Urothelium cell line (cell line): ENCODE results near the gene PARD3B.

Experiments used
- DNase-seq: peaks from one replicate; pipeline ENCODE4 v3.0.0; 2011; ENCODE audit warnings: low spot score, mixed read lengths
- FAIRE-seq: peaks from 2 replicates; lab custom pipeline; 2011; peaks lifted over from hg19 to GRCh38; lab: Jason Lieb, UNC

Gene PARD3B

GRCh38 chr2:205570648-205571047 lies 1025.4 kb downstream of the PARD3B start:
- no peak for DNase-seq
- FAIRE-seq: no peak

DNA sequence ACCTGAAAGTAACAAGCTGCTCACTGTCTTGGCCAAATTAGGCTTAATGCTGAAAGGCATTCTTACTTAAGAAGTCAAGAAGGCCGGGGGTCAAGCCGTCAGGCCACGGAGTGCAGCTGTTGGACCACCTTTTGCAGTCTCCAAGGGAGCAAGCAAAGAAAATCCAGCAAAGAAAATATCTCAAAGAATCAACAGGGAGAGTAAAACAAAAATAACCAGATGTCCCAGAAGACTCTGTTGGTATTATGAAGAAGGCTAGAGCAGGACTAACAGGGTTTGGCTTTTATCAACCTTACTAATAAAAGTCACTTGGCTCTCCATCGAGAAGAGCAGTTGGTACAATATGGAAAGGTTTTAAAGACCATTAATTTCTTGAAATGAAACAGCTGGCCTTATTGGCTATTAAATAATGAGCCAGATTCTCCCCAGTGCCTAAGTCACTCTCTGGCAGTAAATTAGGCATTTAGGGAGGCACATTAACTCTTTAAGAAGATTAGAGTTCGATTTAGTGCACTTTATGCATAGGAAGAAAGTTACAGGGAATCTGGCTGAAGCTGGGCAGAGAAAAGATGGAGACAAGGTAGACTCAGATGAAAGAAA lies 1026.2 kb downstream of the PARD3B start:
- FAIRE-seq: no peak

GRCh38 chr2:205574001-205574400 lies 1028.7 kb downstream of the PARD3B start:
- no peak for DNase-seq

More for the DNA sequence above, 1026.2 kb downstream of the PARD3B start:
- DNase-seq: no peak

DNA sequence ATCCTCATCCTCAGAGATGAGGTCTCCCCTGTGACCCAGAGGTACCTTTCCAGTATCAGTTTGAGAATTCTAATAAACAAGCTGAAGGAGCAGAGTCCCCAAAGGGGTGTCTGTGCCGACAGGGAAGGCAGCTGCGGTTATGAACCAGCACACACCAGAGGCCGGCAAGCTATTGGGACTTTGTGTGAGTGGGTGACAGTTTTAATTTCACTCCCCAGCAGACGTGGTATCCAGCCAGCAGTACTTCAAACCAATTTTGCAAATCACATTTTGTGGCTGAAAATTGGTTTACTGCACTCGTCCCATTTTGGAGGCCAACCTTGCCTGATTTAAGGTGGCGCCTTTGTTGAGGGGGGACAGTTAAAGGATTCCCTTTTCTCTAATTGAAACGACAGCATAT lies 1034.1 kb downstream of the PARD3B start:
- no peak for FAIRE-seq

More at GRCh38 chr2:205574001-205574400, 1028.7 kb downstream of the PARD3B start:
- no peak for FAIRE-seq

DNA sequence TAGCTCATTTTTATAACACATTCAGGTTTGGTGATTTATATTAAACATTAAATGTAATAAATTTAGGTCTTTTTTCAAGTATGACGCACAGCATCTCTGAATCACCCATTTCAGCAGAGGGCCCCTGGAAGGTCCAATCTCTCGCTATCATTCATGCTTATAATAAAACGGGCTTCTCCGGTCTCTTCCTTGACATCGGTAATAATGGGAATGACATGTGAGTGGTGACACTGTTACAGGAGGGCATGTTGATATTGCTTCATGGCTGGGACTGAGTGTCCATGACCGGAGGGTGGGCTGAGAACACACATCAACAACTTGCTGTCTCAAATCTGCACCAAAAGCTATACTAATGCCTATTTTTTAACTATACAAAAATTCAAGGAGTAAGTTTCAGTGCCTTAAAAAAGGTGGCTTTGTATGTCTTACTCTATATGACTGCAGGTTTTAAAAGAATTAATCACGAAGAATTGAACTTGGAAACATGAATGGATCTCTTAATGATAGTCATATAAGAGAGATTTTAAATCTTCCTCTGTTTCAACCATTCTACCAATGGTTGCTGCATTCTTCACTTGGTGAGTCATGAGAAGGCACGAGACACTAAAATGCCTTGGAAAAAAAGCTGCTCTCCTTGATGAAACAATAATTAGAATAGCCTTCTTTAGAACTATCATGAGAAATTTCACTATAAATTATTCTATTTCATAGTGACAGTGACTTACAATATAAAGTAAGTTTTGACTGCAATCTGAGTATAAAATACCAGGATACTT lies 1035.1 kb downstream of the PARD3B start:
- FAIRE-seq (no peak), DNase-seq (no peak)

More for the DNA sequence above, 1034.1 kb downstream of the PARD3B start:
- DNase-seq: no peak

DNA sequence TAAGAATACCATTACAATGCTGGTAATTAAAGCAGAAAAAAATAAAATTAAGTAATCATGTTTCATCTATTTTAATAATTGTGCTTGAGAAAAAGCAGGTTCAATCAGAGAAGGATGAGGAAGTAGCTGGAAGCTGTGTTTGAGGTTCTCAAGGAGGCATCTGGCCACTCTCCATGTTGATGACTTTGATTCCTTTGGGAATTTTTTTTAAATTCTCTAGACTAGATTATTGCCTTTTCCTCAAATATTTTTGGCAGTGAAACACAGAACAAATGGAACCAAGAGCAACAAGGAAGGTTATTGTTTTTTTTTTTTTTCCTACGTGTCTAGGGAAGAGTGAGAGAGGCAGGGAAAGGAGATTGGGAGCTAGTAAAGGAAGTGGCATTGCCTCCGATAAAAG lies 1037.1 kb downstream of the PARD3B start:
- FAIRE-seq (no peak), DNase-seq (no peak)

- no peak for FAIRE-seq
- DNase-seq: no peak
Observed at GRCh38 chr2:205585449-205586383, 1040.4 kb downstream of the PARD3B start.

GRCh38 chr2:205586626-205587025 lies 1041.4 kb downstream of the PARD3B start:
- DNase-seq (no peak), FAIRE-seq (no peak)

DNA sequence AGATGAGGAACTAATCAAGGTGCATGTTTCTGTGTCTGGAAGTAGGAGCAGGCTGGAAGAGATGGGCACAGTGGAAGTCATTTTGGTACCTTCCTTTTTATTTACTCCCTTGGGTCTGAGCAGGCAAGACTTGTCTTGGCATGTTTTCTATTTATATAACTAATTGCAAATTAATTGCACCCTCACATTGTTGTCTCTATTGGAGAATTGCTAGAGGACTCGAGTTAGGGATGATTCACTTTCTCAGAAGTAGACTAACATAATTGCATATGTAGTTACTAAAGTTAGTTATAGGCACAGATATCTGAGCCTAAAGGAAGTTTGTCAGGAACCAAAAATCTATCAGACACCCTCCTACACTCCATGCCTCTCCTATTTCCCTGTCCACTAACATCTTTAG lies 1044.2 kb downstream of the PARD3B start:
- FAIRE-seq: no peak

DNA sequence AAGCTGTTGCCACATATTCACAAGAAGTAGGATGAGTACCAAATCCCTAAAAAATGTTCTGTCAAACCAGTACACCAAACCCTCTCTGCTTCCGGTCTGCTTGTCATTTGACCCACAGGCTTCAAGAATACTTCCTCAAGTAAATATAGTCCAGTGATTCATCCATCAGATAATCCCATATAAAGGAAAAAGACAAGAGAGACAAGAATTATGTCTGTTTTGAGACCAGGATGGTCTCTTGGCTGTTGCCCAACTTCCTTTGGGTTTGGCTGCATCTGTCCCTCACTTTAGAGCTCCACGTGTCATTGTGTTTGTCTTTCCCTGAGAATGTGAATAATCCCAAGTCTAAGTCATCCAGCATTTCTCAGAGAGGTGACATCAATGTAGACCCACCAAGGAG lies 1045.5 kb downstream of the PARD3B start:
- FAIRE-seq (no peak), DNase-seq (peak; percentile 10)

More for the DNA sequence above, 1044.2 kb downstream of the PARD3B start:
- DNase-seq: no peak

DNA sequence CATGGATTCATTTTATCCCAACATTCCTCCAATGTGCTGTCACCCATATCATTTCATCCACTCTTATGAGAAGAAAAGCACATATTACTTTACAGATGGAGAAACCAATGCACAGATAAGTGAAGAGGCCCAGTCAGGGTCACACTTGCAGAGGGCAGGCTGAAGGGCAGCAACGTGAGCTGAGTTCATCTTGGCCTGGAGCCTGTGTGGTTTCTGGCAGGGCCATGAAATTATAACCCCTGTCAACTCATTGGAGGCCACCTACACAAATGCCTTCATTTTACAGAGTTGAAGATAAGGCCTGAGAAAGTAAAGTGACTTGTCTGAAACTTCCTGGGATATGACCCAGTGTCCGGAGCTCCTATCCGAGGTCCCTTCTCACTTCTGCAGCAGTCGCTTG lies 1048.6 kb downstream of the PARD3B start:
- FAIRE-seq (no peak), DNase-seq (no peak)

DNA sequence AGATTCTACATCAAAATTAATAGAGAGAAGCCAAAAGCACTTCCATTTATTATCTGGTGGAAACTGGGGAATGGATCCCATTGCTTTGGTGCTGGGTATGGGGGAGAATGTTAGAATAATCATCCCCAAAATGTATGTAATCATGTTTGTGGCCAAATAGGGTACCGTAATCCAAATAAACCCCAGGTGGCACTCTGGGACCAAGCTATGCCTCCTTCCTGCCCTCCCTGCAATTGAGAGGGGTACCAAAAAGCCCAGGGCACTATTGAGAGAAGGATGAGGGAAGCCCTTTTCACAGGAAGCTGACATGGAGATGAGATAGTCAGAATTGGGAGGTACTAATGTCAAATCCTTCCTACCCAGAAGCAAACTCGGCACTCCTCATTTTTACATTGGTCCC lies 1051.3 kb downstream of the PARD3B start:
- FAIRE-seq (no peak), DNase-seq (no peak)

GRCh38 chr2:205605638-205606304 lies 1060.5 kb downstream of the PARD3B start:
- DNase-seq (no peak), FAIRE-seq (no peak)

GRCh38 chr2:205607146-205607545 lies 1061.9 kb downstream of the PARD3B start:
- FAIRE-seq (no peak), DNase-seq (no peak)

DNA sequence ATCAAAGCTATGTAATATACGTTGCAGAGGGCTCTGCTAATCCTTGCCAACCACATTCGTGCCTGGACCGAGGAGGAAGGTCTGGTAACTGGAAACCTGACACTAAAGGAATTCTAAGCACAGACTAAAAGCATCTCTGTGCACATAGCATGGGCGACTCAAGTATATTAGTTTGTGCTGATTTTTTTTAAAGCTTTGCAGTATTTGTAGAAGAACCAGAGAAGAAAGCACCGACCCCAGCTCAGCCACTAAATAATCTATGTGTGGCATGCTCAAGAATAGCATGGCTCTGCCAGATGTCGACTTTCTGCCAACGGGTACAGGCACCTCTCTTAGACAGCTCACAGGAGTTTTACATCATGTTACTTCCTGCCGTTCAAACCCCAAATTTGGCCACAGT lies 1063.8 kb downstream of the PARD3B start:
- DNase-seq (no peak), FAIRE-seq (no peak)

DNA sequence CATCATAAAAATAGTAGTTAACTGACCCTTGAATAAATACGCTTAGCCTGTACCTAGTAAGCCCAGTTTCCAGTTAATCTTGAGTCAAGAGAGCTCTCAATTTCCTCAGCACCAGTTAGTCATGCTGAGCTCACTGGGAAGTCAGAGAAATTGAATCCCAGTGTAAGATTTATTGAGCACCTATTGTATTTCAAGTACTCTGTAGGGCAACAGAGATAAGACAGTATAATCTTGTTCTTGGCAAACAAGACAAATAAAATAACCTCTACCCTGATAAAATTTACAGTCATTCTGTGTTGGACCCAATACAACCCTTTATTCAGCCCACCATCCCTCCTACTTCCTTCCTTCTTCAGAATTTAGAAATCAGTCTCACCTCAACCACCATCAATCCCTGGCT lies 1065.2 kb downstream of the PARD3B start:
- FAIRE-seq: no peak
- DNase-seq: no peak

DNA sequence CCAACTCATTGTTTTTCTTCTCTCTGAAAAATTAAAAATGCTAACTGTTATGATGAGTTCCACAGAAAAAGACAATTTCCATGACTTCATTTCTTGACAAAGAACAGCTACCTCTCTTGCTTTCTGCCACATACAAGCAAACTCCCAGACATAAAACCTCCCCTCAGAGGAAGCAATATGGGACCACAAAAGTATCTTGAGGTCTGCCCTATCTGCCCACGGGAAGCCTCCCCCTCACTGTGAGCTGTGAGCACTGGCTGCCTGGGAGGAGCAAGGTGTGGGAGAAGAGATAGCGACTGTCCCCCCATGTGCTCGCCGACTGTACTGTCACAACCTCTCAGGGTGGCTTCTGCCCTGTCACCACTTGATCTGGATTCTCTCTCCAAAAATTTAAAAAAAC lies 1067.4 kb downstream of the PARD3B start:
- no peak for FAIRE-seq
- no peak for DNase-seq

DNA sequence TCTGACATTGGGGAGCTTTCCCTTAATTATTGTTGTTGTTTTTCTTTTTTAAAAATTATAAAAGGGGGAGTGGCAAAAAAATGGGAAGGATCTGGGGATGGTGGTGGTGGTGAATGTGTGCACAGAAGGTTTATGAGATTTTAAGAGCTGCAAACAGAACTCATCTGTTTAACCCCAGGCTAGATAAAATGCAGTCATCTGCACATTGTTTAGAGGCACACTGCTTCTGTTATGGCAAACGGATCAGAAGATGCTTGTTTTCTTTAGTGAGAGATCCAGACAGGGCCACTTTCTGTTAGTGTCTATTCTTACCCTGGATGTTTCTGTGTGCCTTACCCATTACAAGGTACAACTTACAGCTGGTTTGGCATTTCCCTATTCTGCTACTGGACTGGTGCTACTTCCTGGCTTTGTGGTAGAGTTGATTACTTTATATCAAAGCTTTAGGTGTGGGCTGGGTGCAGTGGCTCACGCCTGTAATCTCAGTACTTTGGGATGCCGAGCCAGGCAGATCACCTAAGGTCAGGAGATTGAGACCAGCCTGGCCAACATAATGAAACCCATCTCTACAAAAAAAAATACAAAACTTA lies 1068.8 kb downstream of the PARD3B start:
- FAIRE-seq (no peak), DNase-seq (no peak)

- FAIRE-seq (no peak), DNase-seq (no peak)
Observed at GRCh38 chr2:205614965-205615364, 1069.7 kb downstream of the PARD3B start.

GRCh38 chr2:205617905-205618304 lies 1072.6 kb downstream of the PARD3B start:
- FAIRE-seq (no peak), DNase-seq (no peak)
